Natural killer cell treated with Interleukin-12 subunit alpha and Interleukin-12 subunit beta and Interleukin-15 and Interleukin-18, amount 100 ng/mL, for 72 hours (primary cell): ENCODE measurements around the gene NPY1R. TPM values are rescaled to one million over a fixed set of nuclear protein-coding genes. Genes with fewer than 3 reads are reported as not detected.

Experiments
- ATAC-seq, 2 donors: fragments of 150-1000 bp; cut with Tn5 transposase in 1 of 2; sonication (Bioruptor Pico), chemical (Tn5 transposase) in 1 of 2; 2 replicates each; pipeline ENCODE4 v1.10.0; 2021
- DNase-seq: peaks from one replicate; pipeline ENCODE4 v3.0.0; 2022; ENCODE audit warnings: low spot score
- H3K27ac Mint-ChIP-seq, 2 donors: 1 replicate in 1 of 2; 2 replicates in 1 of 2; pipeline ENCODE4 v1.8.0; 2022; ENCODE audit warnings: mixed read lengths in 2 of 2, mild to moderate bottlenecking in 1 of 2, moderate library complexity in 1 of 2
- H3K27me3 Mint-ChIP-seq, 2 donors: 1 replicate in 1 of 2; 2 replicates in 1 of 2; pipeline ENCODE4 v1.8.0; 2022; ENCODE audit warnings: mixed read lengths in 2 of 2
- H3K36me3 Mint-ChIP-seq: one replicate; pipeline ENCODE4 v1.8.0; 2022; ENCODE audit warnings: mixed read lengths
- H3K4me1 Mint-ChIP-seq, 2 donors: 1 replicate in 1 of 2; 2 replicates in 1 of 2; pipeline ENCODE4 v1.8.0; 2022; ENCODE audit warnings: low read depth in 2 of 2, mixed read lengths in 2 of 2, mild to moderate bottlenecking in 1 of 2
- H3K4me3 Mint-ChIP-seq: one replicate; pipeline ENCODE4 v1.8.0; 2022; ENCODE audit warnings: mixed read lengths
- H3K9me3 Mint-ChIP-seq: 2 replicates; pipeline ENCODE4 v1.8.0; 2022; ENCODE audit warnings: mixed read lengths
- total RNA-seq, 2 donors: library from RNA; stranded (reverse); gene quantifications; one replicate each; pipeline ENCODE4 v1.2.3, GENCODE V29; 2022

Gene NPY1R
- total RNA-seq, 2 donors from 2014 or later, result not detected

DNA sequence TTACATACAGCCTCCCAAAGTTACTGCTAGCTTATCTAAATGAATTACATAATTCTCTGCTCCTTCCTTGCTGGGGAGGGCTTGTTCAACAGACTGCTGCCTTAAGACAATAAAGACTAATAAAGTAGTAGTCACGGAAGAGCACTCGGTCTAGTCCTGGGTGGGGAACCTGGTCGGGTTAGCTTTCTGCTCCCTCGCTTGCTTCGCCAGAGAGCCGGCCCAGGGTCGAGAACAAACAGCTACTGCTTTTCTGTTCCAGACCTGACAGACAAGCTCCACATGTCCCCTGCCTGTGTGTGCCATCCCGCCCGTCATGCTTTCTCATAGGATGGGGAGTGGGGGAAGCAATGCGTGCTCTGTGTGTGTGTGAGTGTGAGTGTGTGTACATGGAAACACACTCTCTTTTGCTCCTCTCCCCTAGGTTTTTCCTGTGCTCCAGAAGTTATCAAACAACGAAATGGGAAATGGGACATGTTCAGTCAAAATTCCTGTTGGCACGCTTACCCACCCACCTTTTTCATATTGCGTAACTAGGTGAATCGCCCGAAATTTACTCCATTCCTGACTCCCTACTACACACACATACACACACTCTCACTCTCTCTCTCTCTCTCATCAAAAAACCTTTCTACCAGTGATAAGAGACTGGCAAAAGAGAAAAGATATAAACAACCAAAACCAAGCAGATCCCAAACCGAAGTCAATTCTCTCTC, 1.3 kb downstream of the NPY1R start:
- H3K27me3 Mint-ChIP-seq, result peaks cover 36 to 38% of the 10 kb centered on the region in 2 donors
- no peak for ATAC-seq

DNA sequence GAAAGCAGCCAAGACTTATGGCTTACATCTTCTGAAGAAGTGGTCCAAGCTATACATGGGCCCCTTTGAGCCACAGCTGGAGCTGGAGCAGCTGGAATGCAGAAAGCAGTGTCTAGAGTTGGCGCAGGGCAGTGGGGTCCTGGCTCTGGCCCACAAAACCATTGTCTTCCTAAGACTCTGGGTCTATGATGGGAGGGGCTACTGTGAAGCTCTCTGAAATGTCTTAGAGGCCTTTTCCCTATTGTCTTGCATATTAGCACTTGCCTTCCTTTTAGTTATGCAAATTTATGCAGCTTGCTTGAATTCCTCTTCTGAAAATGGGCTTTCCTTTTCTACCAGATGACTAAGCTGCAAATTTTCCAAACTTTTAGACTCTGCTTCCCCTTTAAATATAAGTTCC, 15.3 kb downstream of the NPY1R start:
- Mint-ChIP-seq H3K4me1 (no peaks in the 10 kb centered on the region), H3K4me3 (no peak overlapping the region), H3K36me3 (peaks cover 7% of the 10 kb centered on the region), H3K27me3 (no peaks in the 10 kb centered on the region), H3K9me3 (peaks cover 18% of the 10 kb centered on the region), H3K27ac (no peak overlapping the region)
- DNase-seq, result no peak
- no peak for ATAC-seq

More for the DNA sequence above, 1.3 kb downstream of the NPY1R start:
- DNase-seq, result no peak
- no peak overlapping the region for H3K4me3 Mint-ChIP-seq
- peaks cover 0 to 8% of the 10 kb centered on the region in 2 donors for H3K4me1 Mint-ChIP-seq
- H3K27ac Mint-ChIP-seq, result no peak overlapping the region
- no peaks in the 10 kb centered on the region for H3K9me3 Mint-ChIP-seq
- H3K36me3 Mint-ChIP-seq, result peaks cover 5% of the 10 kb centered on the region

DNA sequence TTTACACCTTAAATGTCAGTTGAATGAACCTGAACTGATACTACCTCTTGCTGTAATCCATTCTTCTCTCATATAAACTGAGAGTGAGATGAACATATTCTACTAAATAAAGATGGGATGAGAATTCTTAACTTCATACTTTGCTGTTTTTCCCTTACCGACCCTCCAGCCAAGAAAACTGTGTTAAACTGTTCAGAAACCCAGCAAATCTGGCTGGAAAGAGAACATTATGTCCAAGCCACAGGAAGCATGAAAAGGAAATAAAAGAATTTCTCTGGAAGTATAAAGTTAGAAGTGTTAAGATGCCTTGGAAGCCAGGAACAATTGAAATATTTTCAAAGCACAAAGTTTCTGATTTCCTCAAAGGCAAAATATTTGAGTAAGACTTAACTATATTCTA, 22.9 kb downstream of the NPY1R start:
- H3K27ac Mint-ChIP-seq, result no peak overlapping the region

DNA sequence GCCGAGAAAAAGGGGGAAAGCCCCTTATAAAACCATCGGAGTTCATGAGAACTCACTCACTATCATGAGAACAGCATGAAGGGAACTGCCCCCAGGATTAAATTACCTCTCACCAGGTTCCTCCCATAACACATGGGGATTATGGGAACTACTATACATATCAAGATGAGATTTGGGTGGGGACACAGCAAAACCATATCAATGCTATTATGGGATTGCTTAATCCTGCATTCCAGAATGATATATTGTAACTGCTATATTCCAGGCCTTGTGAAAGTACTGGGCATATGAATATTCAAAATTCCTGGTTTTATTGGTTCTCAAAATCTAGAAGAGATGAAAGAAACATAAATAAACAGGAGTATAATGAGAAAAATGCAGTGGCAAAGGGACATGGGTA, 29.3 kb downstream of the NPY1R start:
- Mint-ChIP-seq H3K27ac (no peak overlapping the region), H3K4me1 (no peaks in the 10 kb centered on the region), H3K4me3 (no peak overlapping the region), H3K27me3 (no peaks in the 10 kb centered on the region), H3K36me3 (no peaks in the 10 kb centered on the region), H3K9me3 (no peaks in the 10 kb centered on the region)
- no peak for ATAC-seq
- no peak for DNase-seq

More for the DNA sequence above, 22.9 kb downstream of the NPY1R start:
- H3K9me3 Mint-ChIP-seq, result no peaks in the 10 kb centered on the region
- no peak for DNase-seq
- H3K27me3 Mint-ChIP-seq, result no peaks in the 10 kb centered on the region
- ATAC-seq, result no peak
- no peak overlapping the region for H3K4me3 Mint-ChIP-seq
- H3K36me3 Mint-ChIP-seq, result no peaks in the 10 kb centered on the region
- H3K4me1 Mint-ChIP-seq, result no peaks in the 10 kb centered on the region

DNA sequence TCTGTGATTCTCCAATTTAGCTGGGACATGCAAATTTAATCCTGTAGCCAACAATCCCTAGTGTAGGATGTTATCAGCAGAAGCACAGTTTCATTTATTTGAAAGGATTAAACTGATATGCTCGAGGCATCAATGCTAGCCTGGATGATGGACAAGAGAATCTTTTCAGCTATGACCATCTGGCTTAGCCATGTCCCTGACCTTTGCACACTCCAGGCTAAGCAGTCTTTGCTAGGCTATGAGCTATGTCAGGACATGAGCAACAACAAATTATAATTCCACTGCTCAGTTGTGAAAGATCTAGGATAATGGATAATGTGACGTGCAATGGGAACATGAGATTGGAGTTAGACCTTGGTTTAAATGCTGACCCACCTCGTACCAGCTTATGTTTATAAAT, 32.0 kb downstream of the NPY1R start:
- ATAC-seq (no peak), DNase-seq (no peak)
- no peak overlapping the region for H3K27ac Mint-ChIP-seq
- no peak overlapping the region for H3K4me3 Mint-ChIP-seq
- no peaks in the 10 kb centered on the region for H3K4me1 Mint-ChIP-seq
- H3K9me3 Mint-ChIP-seq, result no peaks in the 10 kb centered on the region
- H3K36me3 Mint-ChIP-seq, result no peaks in the 10 kb centered on the region
- no peaks in the 10 kb centered on the region for H3K27me3 Mint-ChIP-seq

DNA sequence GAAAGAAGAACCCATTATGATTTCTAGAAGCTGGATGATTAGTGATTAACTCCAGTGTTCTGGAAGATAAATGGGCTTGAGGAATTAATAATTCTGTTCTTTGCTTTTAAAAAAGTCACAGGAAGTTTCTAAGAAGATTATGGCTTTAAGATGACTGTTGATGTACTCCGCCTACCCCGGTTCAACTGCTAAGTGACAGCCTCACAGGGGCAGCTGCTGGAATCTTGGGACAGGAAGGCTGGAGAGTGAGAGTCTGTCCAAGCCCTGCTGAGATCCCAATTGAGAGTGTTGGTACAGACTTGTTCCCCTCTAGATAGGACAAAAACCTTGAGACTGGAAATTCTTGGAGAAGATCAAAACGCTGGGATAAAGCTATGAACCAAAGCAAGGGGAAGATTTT, 37.3 kb downstream of the NPY1R start:
- no peaks in the 10 kb centered on the region for H3K27me3 Mint-ChIP-seq
- ATAC-seq (no peak), DNase-seq (no peak)

DNA sequence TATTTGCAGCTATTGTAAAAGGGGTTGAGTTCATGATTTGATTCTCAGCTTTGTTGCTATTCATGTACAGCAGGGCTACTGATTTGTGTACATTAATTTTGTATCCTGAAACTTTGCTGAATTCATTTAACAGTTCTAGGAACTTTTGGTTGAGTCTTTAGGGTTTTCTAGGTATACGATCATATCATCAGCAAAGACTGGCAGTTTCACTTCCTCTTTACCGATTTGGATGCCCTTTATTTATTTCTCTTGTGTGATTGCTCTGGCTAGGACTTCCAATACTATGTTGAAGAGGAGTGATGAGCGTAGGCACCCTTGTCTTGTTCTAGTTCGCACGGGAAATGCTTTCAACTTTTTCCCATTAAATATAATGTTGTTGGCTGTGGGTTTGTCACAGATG, 48.1 kb downstream of the NPY1R start:
- Mint-ChIP-seq H3K27me3 (no peaks in the 10 kb centered on the region), H3K4me3 (no peak overlapping the region), H3K4me1 (no peaks in the 10 kb centered on the region), H3K36me3 (peaks cover 4% of the 10 kb centered on the region), H3K27ac (no peak overlapping the region), H3K9me3 (peaks cover 21% of the 10 kb centered on the region)
- DNase-seq (no peak), ATAC-seq (no peak)

More for the DNA sequence above, 37.3 kb downstream of the NPY1R start:
- no peaks in the 10 kb centered on the region for H3K9me3 Mint-ChIP-seq
- H3K4me3 Mint-ChIP-seq, result no peak overlapping the region
- no peaks in the 10 kb centered on the region for H3K4me1 Mint-ChIP-seq
- no peaks in the 10 kb centered on the region for H3K36me3 Mint-ChIP-seq
- no peak overlapping the region for H3K27ac Mint-ChIP-seq

DNA sequence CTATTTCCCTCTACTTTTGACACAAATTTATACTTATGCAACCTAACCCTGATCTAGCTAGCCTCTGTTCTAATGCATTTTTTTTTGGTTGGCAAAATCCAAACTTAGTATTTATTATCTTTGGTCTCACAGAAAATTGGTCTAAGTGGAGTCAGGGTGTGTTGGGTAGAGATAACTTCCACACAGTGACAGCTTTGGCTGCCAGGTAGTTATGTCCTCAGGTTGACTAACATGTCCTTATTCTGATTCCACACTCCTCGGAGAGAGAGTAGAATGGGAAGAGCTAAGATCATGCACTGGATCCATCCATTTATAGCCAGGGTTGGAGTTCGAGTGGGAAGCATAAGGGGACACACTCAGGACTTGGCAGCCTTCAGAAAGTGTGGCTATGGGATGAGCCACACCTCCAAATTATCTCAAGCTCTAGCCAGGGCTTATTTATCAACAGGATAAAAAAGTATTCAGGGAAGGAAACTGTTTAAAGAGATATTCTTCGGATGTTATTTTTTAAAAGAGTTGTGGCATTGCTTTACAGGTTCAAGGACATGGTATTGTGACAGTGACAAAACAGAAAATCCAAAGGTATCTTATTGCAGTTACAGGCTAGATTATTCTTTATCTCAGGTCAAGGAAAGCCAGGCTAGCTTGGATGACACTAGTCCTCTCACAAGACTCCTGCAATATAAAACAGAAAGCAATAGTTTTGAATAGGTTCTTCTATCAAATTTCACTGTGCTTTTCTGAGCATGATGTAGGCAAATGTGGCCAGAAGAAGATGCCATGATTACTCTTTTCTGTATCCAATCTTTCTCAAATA, 51.5 kb downstream of the NPY1R start:
- peaks cover 4% of the 10 kb centered on the region for H3K36me3 Mint-ChIP-seq
- H3K27me3 Mint-ChIP-seq, result no peaks in the 10 kb centered on the region
- H3K4me3 Mint-ChIP-seq, result no peak overlapping the region
- no peak overlapping the region for H3K27ac Mint-ChIP-seq
- DNase-seq (no peak), ATAC-seq (no peak)
- H3K4me1 Mint-ChIP-seq, result no peaks in the 10 kb centered on the region
- H3K9me3 Mint-ChIP-seq, result peaks cover 22% of the 10 kb centered on the region

DNA sequence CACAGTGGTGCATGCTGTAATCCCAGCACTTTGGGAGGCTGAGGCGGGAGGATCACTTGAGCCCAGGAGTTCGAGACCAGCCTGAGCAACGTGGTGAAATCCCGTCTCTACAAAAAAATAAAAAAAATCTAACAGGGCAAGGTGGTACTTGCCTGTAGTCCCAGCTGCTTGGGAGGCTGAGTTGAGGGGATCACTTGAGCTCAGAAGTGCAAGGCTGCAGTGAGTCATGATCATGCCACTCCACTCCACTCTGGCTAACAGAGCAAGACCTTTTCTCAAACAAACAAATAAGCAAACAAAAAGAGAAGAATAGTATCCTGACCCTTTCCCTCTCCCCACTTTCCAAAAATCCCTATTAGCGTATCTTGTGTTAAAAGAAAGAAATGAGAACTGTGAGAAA, 52.7 kb downstream of the NPY1R start:
- H3K27ac Mint-ChIP-seq, result no peak overlapping the region
- no peaks in the 10 kb centered on the region for H3K4me1 Mint-ChIP-seq
- ATAC-seq (no peak), DNase-seq (no peak)
- H3K27me3 Mint-ChIP-seq, result no peaks in the 10 kb centered on the region
- peaks cover 16% of the 10 kb centered on the region for H3K9me3 Mint-ChIP-seq
- no peak overlapping the region for H3K4me3 Mint-ChIP-seq
- H3K36me3 Mint-ChIP-seq, result no peaks in the 10 kb centered on the region

DNA sequence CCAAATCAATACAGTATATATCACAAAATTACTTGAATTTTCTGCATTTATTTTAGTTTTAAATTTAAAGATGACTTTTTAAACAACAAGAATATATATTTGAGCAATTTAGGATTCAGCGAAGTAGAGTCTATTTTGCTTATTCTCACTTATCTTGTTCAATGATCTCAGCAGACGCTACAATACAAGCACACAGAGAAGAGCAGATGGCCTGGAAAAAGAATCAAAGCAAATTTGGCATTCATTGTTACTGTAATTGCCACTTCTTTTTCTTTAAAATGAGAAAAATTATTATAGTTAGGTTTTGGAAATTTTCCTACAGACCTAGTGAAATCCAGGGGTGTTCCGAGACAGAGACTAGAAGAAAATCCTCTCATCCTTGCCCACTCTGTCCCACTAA, 57.5 kb downstream of the NPY1R start:
- Mint-ChIP-seq H3K4me3 (no peak overlapping the region), H3K36me3 (no peaks in the 10 kb centered on the region), H3K4me1 (no peaks in the 10 kb centered on the region), H3K9me3 (peaks cover 5% of the 10 kb centered on the region), H3K27me3 (no peaks in the 10 kb centered on the region), H3K27ac (no peak overlapping the region)
- DNase-seq (no peak), ATAC-seq (no peak)

Other genes starting within 250 kb of the NPY1R start
- 10 to 100 TPM; 22.1 to 32.9 TPM for gene NAF1, start 165.7 kb downstream of the NPY1R start, total RNA-seq
- not detected for gene NPY5R, start 11.3 kb upstream of the NPY1R start, total RNA-seq
- not detected for gene TKTL2, start 141.2 kb upstream of the NPY1R start, total RNA-seq
- gene TMA16, start 162.1 kb upstream of the NPY1R start, total RNA-seq, result 10 to 100 TPM; 40.2 to 60.5 TPM